NCI-H524 treated with DMSO at 0.1 percent for 48 hours (cell line): ENCODE measurements around the gene VDAC1.

Experiments used
- DNase-seq: peaks from one replicate; lab custom pipeline; 2025; lab: John Stamatoyannopoulos, UW

Gene VDAC1

DNA sequence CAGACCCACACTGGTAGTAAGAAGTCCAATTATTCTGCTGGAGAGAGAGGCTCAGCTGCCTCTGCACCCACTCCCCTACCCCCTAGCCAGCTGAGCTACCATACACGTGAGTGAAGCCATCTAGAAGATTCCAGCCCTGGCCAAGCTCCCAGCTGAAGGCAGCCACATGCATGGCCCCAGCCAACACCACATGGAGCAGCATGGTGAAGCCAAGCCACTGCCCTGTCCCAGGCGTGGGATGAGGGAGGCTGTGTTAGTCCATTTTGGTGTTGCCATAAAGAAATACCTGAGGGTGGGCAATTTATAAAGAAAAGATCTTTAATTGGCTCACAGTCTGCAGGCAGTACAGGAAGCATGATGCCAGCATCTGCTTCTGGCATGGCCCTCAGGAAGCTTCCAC is 20.0 kb upstream of the VDAC1 start:
- DNase-seq: no peak

GRCh38 chr5:134022333-134022732 is 17.6 kb upstream of the VDAC1 start:
- DNase-seq: peak; percentile 99

GRCh38 chr5:134020188-134020587 is 15.4 kb upstream of the VDAC1 start:
- DNase-seq: no peak

GRCh38 chr5:134019636-134020035 is 14.9 kb upstream of the VDAC1 start:
- DNase-seq: no peak

- no peak for DNase-seq
Observed at GRCh38 chr5:134018986-134019316, 14.2 kb upstream of the VDAC1 start.

- DNase-seq: no peak
Observed at GRCh38 chr5:134018154-134018985, 13.6 kb upstream of the VDAC1 start.

DNA sequence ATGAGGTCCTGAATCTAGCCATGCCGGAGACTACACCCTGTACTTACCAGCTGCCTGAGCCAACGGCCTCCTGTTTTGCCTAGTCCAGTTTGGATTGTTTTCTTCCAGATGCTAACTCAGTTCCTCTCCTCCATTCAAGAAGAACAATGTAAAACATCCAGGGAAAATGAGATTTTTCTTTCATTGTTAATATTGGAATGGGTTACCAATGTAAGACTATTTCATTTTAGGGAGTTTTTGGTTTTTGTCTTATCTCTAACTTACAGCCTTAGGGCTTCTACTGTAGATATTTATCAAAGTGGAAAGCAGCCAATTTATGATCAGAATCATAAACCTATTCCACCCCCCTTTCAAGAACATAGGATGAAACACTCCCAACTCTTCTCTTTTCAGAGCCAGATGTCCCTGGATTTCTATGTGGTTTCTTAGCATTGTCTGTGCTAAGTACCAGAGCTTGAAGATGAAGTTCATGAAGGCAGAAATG is 3.5 kb upstream of the VDAC1 start:
- DNase-seq: no peak

DNA sequence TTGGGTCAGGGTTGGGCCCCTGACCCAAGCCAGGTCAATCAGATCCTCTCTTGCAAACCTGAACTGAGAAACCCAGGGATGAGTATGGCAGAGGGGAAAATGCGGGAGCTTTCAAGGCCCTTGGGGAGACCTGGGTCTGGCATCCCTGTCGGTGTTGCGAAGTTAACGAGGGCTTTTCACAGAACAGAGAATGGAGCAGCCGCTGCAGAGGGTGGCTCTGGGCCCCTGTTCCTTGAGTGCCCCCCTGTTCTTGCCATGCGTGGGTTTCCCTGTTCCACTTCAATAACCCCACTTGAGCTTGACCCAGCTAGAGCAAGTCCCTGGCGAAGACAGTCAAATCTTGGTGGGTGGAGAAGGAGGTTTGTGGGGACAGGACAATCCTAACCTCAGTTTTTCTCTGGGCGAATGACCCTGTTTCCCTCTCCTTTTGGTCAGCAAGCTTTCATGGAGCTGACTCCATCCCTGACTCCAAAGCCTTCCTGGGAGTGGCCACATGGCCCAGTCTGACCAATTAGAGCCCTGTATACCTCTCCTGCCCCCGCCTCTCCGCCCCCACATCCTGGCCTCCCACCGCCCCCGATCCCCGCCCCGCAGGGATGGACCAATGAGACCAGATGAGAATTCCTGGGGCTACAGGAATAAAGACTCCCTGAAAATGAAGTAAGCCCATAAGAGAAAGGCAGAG is 2.9 kb upstream of the VDAC1 start:
- DNase-seq: no peak

- no peak for DNase-seq
Observed at GRCh38 chr5:134006115-134006514, 1.3 kb upstream of the VDAC1 start.

GRCh38 chr5:134005417-134006061 is 764 bp upstream of the VDAC1 start:
- DNase-seq: no peak

DNA sequence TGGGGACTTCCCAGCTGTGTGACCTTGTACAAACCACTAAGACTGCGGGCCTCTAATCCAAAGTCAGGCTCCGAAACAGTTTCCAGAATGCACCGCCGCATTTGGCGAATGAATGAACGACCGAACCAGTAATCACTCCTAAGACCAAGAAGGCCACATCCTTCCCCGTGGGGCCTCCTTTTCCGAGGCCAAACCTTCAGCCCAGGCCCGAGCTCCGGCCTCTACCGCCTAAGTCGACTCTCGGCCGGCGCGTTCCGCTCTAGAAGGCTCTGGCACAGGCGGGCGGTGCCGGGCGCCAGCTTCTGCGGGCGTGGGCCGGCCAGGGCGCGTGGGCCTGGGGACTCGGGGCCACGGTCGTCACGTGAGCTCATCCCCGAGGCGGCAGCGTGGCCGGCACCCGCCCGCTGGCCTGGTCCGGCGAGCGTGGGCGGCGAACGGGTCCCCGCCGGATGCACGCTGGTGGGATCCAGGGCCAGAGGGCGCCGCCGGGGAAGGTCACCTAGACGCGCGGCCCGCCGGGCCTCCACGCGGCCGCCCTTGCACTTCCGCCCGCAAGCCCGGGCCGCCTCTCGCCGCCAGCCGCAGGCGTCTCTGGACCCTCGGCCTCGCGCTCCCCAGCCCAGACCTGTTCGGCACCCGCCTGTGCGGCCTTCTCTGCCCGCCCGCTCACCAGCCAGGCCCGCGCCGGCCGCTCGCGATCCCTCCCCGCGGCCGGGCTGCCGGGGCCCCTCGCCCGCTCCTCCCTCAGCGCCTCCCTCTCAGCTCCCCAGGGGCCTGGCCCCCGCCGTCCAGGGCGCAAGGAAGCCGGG is 754 bp downstream of the VDAC1 start:
- DNase-seq: no peak

GRCh38 chr5:134003064-134003816 is 1.5 kb downstream of the VDAC1 start:
- no peak for DNase-seq

GRCh38 chr5:134001938-134002731 is 2.6 kb downstream of the VDAC1 start:
- DNase-seq: no peak

DNA sequence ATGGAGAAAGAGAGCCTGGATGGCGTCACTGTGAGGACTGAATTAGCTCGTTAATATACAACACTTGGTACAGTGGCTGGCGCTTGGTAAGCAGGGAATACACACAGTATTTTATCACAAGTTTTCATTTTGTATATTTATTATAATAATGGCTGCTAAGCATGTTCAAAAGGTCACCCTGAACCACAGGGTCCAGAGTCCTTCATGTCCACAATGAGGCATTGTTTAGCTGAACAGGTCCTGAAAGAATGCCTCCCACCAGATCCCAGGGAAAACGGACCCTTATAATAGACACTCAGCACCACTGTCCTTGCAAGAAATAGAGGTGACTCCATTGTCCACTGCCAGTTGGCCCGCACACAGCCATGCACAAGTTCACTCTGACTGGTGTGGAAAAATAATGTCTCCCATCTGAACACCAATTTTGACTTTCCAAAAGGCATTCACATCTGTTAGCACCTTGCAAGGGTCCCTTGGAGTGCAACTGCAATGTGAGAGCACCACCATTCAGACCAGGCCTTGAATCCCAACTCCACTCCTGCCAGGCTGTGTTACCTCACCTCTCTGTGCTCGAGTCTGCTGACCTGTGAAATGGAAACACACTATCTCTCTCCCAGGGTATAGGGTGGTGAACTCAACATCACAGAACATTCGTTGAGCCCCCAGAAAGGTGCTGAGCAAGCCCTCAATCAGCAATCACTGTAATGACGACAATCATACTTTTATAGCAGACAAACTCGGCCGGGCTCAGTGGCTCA is 3.9 kb downstream of the VDAC1 start:
- DNase-seq: no peak

- no peak for DNase-seq
Observed at GRCh38 chr5:134000091-134000511, 4.7 kb downstream of the VDAC1 start.

DNA sequence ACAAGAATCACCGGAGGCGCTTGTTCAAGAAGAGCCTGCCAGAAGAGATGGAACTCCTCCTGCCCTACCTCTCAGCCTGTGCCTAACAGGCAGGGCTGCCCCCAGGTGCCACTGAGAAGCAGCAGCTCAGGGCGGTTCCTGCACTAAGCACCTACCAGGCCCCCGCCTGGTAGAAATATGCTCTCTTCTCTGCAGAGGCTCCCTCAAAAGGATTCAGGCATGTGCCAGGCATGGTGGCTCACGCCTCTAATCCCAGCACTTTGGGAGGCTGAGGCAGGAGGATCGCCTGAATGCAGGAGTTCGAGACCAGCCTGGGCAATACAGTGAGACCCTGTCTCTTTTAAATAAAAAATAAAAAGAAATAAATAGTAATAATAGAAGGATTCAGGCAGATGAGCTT is 6.0 kb downstream of the VDAC1 start:
- no peak for DNase-seq

DNA sequence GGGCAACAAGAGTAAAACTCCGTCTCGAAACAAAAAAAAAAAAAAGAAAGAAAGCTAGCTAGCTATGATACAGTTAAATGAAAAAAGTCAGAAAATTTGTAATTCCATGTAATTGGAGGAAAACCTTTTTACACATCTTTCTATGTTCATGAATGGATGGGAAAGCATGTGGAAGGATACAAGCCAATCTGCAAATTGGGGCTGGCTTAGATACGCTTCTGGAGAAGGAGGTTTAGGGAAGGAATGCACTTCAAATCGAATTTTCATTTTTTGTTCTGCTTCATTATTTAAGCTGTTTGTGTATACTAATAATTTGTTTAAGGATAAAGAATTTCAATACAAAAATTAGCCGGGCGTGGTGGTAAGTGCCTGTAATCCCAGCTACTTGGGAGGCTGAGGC is 6.7 kb downstream of the VDAC1 start:
- DNase-seq: no peak

DNA sequence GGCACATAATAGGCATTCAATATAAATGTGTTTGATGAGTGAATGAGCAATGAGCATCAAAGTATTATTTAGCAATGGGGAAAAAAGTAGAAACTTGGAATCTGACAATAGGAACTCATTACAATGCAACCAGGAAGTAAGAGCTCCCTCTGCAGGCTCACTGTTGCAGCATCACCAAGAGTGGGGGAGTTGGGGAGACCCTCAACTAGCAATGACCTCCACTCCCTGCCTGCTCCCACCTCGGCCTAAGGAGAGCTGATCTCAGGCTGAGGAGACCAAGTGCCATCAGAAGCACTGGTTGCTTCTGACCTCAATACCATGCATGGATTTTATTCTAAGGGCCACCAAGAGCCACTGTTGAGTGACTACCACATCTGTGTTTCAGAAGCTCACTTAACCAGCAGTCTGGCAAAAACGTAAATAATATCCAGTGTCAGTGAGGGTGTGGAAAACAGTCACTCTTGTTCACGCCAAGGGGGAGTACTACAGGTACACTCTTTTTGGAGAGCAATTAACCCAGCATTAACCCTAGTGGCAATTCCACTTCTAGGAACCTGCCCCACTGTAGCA is 8.0 kb downstream of the VDAC1 start:
- no peak for DNase-seq

- no peak for DNase-seq
Observed at GRCh38 chr5:133995883-133996563, 8.8 kb downstream of the VDAC1 start.
